Caco-2 (cell line): ENCODE measurements around the gene VPS13D. TPM values are rescaled to one million over a fixed set of nuclear protein-coding genes. Genes with fewer than 3 reads are reported as not detected.
"Not testable (repeated sequence)": the region's sequence is repeated elsewhere in the genome, so short reads cannot be mapped to it uniquely, and the experiment has no call there.

Experiments
- BruUV-seq: library from RNA; stranded (reverse); fragments of 400-500 nt; replicated peaks from 2 replicates; lab custom pipeline; 2021; lab: Mats Ljungman, UMichigan
- CTCF ChIA-PET: fragments of 300-600 bp; sonication (Branson Sonifier 250); formaldehyde crosslinking; loops from one replicate; lab custom pipeline; 2022; ENCODE audit warnings: antibody characterized with exemption; lab: Charles Lee
- POLR2A ChIA-PET: fragments of 300-600 bp; sonication (Branson Sonifier 250); formaldehyde crosslinking; loops from one replicate; lab custom pipeline; 2022; ENCODE audit warnings: antibody characterized with exemption; lab: Charles Lee
- DNase-seq, 2 experiments: peaks; one replicate each; pipeline versions ENCODE4 v3.0.0 to v3.0.0-alpha.2; 2020 to 2022
- H3K27me3 ChIP-seq: replicated peaks from 2 replicates; pipeline ENCODE4 v1.6.0; 2011; ENCODE audit warnings: low read length; ENCODE audit not compliant: control insufficient read depth, insufficient read depth
- H3K36me3 ChIP-seq: 2 replicates; pipeline ENCODE4 v1.5.1; 2011; ENCODE audit warnings: low read length; ENCODE audit not compliant: control insufficient read depth, insufficient read depth
- H3K4me1 ChIP-seq: fragments of 250-450 bp; sonication (Bioruptor Pico); 2 replicates; pipeline ENCODE4 v1.5.1; 2020; ENCODE audit warnings: mild to moderate bottlenecking
- H3K4me3 ChIP-seq: 2 replicates; pipeline ENCODE4 v1.5.1; 2011; ENCODE audit warnings: low read depth, mild to moderate bottlenecking, control low read depth, low read length
- H3K9me3 ChIP-seq: fragments of 250-450 bp; sonication (Bioruptor Pico); 2 replicates; pipeline ENCODE4 v1.5.1; 2020; ENCODE audit warnings: mild to moderate bottlenecking, moderate library complexity
- H3K27ac Mint-ChIP-seq: one replicate; pipeline ENCODE4 v1.8.0; 2022; ENCODE audit warnings: mixed read lengths; ENCODE audit not compliant: unreplicated experiment
- H3K27me3 Mint-ChIP-seq: one replicate; pipeline ENCODE4 v1.8.0; 2022; ENCODE audit warnings: mixed read lengths; ENCODE audit not compliant: insufficient read depth, unreplicated experiment
- H3K36me3 Mint-ChIP-seq: one replicate; pipeline ENCODE4 v1.8.0; 2022; ENCODE audit warnings: mild to moderate bottlenecking, mixed read lengths; ENCODE audit not compliant: insufficient read depth, unreplicated experiment
- H3K4me1 Mint-ChIP-seq: one replicate; pipeline ENCODE4 v1.8.0; 2022; ENCODE audit warnings: low read depth, mixed read lengths; ENCODE audit not compliant: unreplicated experiment
- H3K4me3 Mint-ChIP-seq: one replicate; pipeline ENCODE4 v1.8.0; 2022; ENCODE audit warnings: mild to moderate bottlenecking, moderate library complexity, mixed read lengths; ENCODE audit not compliant: unreplicated experiment
- H3K9me3 Mint-ChIP-seq: one replicate; pipeline ENCODE4 v1.8.0; 2022; ENCODE audit warnings: mixed read lengths; ENCODE audit not compliant: unreplicated experiment
- intact Hi-C: fragments of 100-400 bp; cut with micrococcal nuclease; formaldehyde crosslinking; loops from one replicate; pipeline ENCODE4 v1.10.0; 2022; ENCODE audit not compliant: unreplicated experiment
- total RNA-seq: library from RNA; stranded (reverse); gene quantifications from 2 replicates; pipeline ENCODE4 v1.2.3, GENCODE V29; 2022
- TF ChIP-seq, protein P1 (sequence below), 2 experiments: fragments of 200-600 bp in 1 of 2; IDR thresholded peaks; 1 replicate in 1 of 2; 2 replicates in 1 of 2; pipeline versions ENCODE4 v1.5.1 to v1.8.0; 2011 to 2022; ENCODE audit warnings: antibody characterized with exemption in 1 of 2, control low read depth in 1 of 2, inconsistent platforms in 1 of 2, low read depth in 1 of 2, low read length in 1 of 2, mild to moderate bottlenecking in 1 of 2, moderate library complexity in 1 of 2; ENCODE audit not compliant: insufficient read depth in 1 of 2, severe bottlenecking in 1 of 2, unreplicated experiment in 1 of 2

Gene VPS13D
- total RNA-seq, 1 experiment from 2014 or later = 25.6 TPM

DNA sequence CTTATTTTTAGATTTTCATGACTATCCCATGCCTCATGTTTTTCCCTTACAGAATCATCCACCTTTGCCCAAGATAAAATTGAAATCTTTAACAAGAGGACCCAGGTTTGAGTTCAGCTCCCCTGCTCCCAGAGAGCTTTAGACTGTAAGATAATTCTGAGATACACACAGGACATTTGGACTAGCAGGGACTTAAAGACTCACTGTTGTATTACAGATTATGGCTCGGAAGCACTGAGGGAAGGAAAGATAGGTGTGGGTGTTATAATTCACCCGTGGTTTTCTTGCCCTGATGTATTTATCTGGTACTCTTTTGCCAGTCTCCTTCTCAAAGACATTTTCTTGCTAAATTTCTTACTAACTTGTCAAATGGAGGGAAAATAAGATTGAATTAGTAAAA is 238.5 kb downstream of the VPS13D start:
- Mint-ChIP-seq H3K36me3 (peaks cover 39% of the 10 kb centered on the region), H3K4me3 (no peak overlapping the region), H3K4me1 (peaks cover 17% of the 10 kb centered on the region), H3K27ac (no peak overlapping the region), H3K27me3 (no peaks in the 10 kb centered on the region), H3K9me3 (no peaks in the 10 kb centered on the region)
- Histone ChIP-seq H3K36me3 (no peaks in the 10 kb centered on the region), H3K9me3 (no peaks in the 10 kb centered on the region), H3K27me3 (no peaks in the 10 kb centered on the region), H3K4me1 (peaks cover 22% of the 10 kb centered on the region), H3K4me3 (no peak overlapping the region)
- intact Hi-C loops = no loop called here
- TF ChIP-seq, protein P1, sequence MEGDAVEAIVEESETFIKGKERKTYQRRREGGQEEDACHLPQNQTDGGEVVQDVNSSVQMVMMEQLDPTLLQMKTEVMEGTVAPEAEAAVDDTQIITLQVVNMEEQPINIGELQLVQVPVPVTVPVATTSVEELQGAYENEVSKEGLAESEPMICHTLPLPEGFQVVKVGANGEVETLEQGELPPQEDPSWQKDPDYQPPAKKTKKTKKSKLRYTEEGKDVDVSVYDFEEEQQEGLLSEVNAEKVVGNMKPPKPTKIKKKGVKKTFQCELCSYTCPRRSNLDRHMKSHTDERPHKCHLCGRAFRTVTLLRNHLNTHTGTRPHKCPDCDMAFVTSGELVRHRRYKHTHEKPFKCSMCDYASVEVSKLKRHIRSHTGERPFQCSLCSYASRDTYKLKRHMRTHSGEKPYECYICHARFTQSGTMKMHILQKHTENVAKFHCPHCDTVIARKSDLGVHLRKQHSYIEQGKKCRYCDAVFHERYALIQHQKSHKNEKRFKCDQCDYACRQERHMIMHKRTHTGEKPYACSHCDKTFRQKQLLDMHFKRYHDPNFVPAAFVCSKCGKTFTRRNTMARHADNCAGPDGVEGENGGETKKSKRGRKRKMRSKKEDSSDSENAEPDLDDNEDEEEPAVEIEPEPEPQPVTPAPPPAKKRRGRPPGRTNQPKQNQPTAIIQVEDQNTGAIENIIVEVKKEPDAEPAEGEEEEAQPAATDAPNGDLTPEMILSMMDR (IDR thresholded peaks at IDR 0.05; ENCODE audit: insufficient read depth in 1 of 2, low read depth in 1 of 2, low read length in 1 of 2, severe bottlenecking in 1 of 2, unreplicated experiment in 1 of 2) = no peak
- DNase-seq = no peak
- ChIA-PET POLR2A (no interaction called here), CTCF (no interaction called here)
- BruUV-seq = no TSS peak

DNA sequence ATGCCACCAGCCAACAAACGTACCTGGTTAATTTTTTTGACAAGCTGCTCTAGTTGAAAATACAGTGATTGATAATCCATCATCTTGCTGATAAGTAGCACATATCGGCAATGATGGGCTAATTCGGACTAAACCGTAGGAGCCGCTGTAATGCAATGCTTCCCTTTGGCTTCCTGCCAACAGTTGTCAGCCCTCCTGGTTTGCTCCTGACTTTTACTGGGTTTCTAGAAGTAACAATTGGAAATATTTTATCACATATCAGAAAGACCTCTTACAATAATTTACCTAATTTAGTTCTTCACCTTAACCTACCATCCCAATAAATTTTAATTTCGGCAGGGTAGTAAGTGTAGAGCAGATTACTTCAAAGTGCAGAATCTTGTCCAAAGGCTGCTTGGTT is 239.7 kb downstream of the VPS13D start:
- Mint-ChIP-seq H3K27ac (no peak overlapping the region), H3K9me3 (no peaks in the 10 kb centered on the region), H3K4me1 (peaks cover 16% of the 10 kb centered on the region), H3K36me3 (peaks cover 39% of the 10 kb centered on the region), H3K4me3 (no peak overlapping the region), H3K27me3 (no peaks in the 10 kb centered on the region)
- no peak for DNase-seq
- POLR2A ChIA-PET = interaction anchor here (0.5 kb wide), 1 partner anchor 148 kb away, joined by 3 read pairs; the partner anchor contains the start of gene DHRS3
- no TSS peak for BruUV-seq
- no peak overlapping the region for H3K4me3 ChIP-seq
- peaks cover 3% of the 10 kb centered on the region; the same call in 1 of the 2 replicates for H3K9me3 ChIP-seq
- TF ChIP-seq, protein P1 (IDR thresholded peaks at IDR 0.05; ENCODE audit: insufficient read depth in 1 of 2, low read depth in 1 of 2, low read length in 1 of 2, severe bottlenecking in 1 of 2, unreplicated experiment in 1 of 2) = no peak
- peaks cover 18% of the 10 kb centered on the region for H3K4me1 ChIP-seq
- CTCF ChIA-PET = interaction anchor here (0.6 kb wide), 1 partner anchor 16 kb away, joined by 8 read pairs; no protein-coding TSS in a partner anchor
- H3K27me3 ChIP-seq = no peaks in the 10 kb centered on the region
- no peaks in the 10 kb centered on the region for H3K36me3 ChIP-seq
- intact Hi-C loops = no loop called here

DNA sequence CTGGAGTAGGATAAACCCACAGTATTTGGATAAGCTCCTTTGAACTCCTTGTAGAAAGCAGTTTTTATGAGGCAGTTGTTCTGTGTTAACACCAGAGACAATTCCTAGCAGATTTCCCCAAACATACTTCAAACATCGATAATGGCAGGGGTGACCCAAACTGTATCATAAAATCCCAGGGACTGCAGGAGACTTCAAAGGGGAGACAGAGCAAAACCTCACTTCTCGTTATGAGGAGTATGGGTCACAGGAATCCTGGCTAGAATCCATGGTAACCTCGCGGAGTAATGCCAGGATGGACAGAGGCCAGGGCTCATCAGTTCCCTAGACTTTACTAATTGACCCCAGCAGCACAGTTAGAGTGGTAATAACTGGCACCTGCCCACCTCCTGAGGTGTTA is 240.2 kb downstream of the VPS13D start:
- Histone ChIP-seq H3K27me3 (no peaks in the 10 kb centered on the region), H3K9me3 (peaks cover 3% of the 10 kb centered on the region; the same call in 1 of the 2 replicates), H3K4me3 (no peak overlapping the region), H3K4me1 (peaks cover 13% of the 10 kb centered on the region), H3K36me3 (peaks cover 1% of the 10 kb centered on the region; the same call in 1 of the 2 replicates)
- intact Hi-C loops = no loop called here
- CTCF ChIA-PET = interaction anchor here (0.6 kb wide), 2 partner anchors 15 to 62 kb away, joined by 3 to 8 read pairs; no protein-coding TSS in a partner anchor
- Mint-ChIP-seq H3K27me3 (no peaks in the 10 kb centered on the region), H3K36me3 (peaks cover 34% of the 10 kb centered on the region), H3K4me1 (peaks cover 11% of the 10 kb centered on the region), H3K27ac (no peak overlapping the region), H3K4me3 (no peak overlapping the region), H3K9me3 (no peaks in the 10 kb centered on the region)
- no TSS peak for BruUV-seq
- TF ChIP-seq, protein P1 (IDR thresholded peaks at IDR 0.05; ENCODE audit: insufficient read depth in 1 of 2, low read depth in 1 of 2, low read length in 1 of 2, severe bottlenecking in 1 of 2, unreplicated experiment in 1 of 2) = no peak
- POLR2A ChIA-PET = interaction anchor here (0.5 kb wide), 1 partner anchor 148 kb away, joined by 3 read pairs; the partner anchor contains the start of gene DHRS3
- peak in 1 of 2 experiments; percentile 39 for DNase-seq

DNA sequence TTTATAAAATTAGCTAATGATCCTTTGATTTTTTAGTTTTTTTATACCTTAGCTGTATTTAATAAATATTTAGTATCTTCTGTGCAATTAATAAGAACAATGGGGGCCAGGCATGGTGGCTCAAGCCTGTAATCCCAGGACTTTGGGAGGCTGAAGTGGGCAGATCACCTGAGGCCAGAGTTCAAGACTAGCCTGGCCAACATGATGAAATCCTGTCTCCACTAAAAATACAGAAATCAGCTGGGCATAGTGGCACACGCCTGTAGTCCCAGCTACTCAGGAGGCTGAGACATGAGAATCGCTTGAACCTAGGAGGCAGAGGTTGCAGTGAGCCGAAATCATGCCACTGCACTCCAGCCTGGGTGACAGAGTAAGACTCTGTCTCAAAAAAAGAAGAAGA is 241.1 kb downstream of the VPS13D start:
- not testable (repeated sequence) for H3K4me1 ChIP-seq

More for the DNA sequence above, 241.1 kb downstream of the VPS13D start:
- CTCF ChIA-PET, H3K4me1 Mint-ChIP-seq, BruUV-seq, H3K27me3 Mint-ChIP-seq, H3K4me3 ChIP-seq, H3K27ac Mint-ChIP-seq, POLR2A ChIA-PET, DNase-seq, H3K36me3 ChIP-seq, intact Hi-C loops, H3K9me3 ChIP-seq, H3K27me3 ChIP-seq, H3K9me3 Mint-ChIP-seq, H3K4me3 Mint-ChIP-seq: not testable (repeated sequence)
- peaks cover 25% of the 10 kb centered on the region for H3K36me3 Mint-ChIP-seq
